Stimulated activated CD8-positive, alpha-beta memory T cell treated with anti-CD3 and anti-CD28 coated beads, Interleukin-12 subunit alpha, Interleukin-12 subunit beta, amount 100 ng/mL, for 1 hour (primary cell): Measurements from ENCODE around the gene SMYD3.
A peak's percentile ranks its signal among the peaks of the same experiment; 100 is the strongest.
"Not testable (repeated sequence)": the region's sequence is repeated elsewhere in the genome, so short reads cannot be mapped to it uniquely, and the experiment has no call there.

Source experiments
- DNase-seq: peaks from one replicate; pipeline ENCODE4 v3.0.0-alpha.2; 2020; ENCODE audit warnings: low read depth

The SMYD3 gene

DNA sequence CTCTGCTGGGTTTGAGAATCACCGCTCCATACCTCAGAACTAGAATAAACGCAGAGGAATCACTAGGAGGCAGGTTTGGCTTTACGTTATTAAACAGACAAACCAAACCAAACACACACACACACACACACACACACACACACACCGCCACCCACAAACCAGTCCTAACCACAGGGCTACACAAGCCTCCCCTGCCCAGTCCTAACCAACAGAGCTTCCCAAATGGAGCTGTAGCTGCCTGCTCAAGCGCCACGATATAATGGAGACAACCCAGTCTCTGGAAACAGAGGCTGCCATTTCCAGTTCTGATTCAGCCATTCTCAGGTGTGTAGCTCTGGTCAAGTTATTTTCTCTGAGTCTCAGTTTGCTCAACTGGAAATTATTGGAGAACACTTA lies 519.1 kb downstream of the SMYD3 start:
- no peak for DNase-seq

DNA sequence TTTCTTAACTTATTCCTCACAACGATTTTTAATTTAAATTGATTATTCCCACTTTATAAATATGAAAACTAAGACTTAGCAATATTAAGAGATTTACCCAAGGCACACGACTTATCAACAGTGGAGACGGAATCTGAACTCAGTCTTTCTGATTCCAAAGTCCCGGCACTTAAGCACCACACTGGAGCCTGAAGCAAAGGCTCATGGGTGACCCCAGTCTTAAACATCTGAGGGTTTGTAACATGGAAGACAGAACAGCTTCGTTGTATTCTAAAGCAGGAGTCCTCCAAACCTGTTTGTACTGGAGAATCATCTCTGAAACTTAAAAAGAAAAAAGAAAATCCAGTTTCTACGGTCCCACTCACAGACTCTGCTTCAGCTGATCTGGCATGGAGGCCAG lies 519.5 kb downstream of the SMYD3 start:
- no peak for DNase-seq

GRCh38 chr1:245987219-245987545 lies 519.9 kb downstream of the SMYD3 start:
- no peak for DNase-seq

- DNase-seq, result no peak
These were observed 520.5 kb downstream of the SMYD3 start for GRCh38 chr1:245986404-245987218.

- DNase-seq, result no peak
These were observed 522.5 kb downstream of the SMYD3 start for GRCh38 chr1:245984390-245985155.

GRCh38 chr1:245983294-245983967 lies 523.6 kb downstream of the SMYD3 start:
- no peak for DNase-seq

- DNase-seq, result no peak
These were observed 527.5 kb downstream of the SMYD3 start for GRCh38 chr1:245979589-245979988.

DNA sequence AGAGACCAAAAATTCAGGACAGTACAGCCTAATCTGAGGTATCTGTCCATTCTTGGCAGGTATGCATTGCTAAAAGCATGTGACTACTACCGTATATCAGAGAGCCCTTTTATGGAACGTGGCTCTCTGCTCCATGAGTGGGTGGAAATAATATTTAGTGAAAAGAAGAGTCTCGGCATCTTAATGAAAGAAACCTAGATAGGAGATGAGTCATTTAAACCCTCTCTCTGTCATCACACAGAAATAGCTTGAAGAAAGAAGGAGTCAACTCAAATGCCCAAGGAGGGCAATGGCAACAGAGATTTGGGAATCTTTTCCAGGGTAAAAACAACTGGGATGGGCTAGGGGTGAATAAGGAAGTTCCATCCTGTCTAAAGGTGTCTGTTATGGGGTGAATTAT lies 528.2 kb downstream of the SMYD3 start:
- DNase-seq, result no peak

- DNase-seq, result no peak
These were observed 534.6 kb downstream of the SMYD3 start for GRCh38 chr1:245972476-245972875.

- DNase-seq, result no peak
These were observed 535.4 kb downstream of the SMYD3 start for GRCh38 chr1:245971711-245972085.

GRCh38 chr1:245971076-245971710 lies 535.9 kb downstream of the SMYD3 start:
- not testable (repeated sequence) for DNase-seq

GRCh38 chr1:245969283-245969682 lies 537.8 kb downstream of the SMYD3 start:
- DNase-seq, result no peak

DNA sequence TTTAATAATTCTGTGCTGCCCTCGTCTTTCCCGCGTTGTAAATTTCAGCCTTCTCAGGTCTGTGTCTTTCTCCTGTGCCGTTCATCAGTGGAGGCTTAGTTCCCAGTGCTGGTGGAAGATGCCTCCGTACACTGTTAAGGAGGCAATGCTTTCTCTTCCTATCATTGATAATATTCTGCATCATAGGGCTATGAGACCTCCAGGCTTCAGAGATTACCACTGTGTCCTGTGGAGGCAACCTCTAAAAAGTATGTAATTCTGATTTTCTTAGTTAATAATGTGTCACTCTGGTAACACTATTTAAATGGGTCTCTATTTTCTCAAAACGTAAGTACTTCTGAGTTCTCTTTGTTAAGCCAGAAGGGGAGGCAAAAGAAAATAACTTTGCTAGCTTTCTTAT lies 538.3 kb downstream of the SMYD3 start:
- DNase-seq, result no peak

GRCh38 chr1:245965398-245965797 lies 541.7 kb downstream of the SMYD3 start:
- DNase-seq, result no peak

GRCh38 chr1:245963649-245964048 lies 543.4 kb downstream of the SMYD3 start:
- no peak for DNase-seq

- DNase-seq, result no peak
These were observed 544.6 kb downstream of the SMYD3 start for GRCh38 chr1:245962453-245962852.

- DNase-seq, result no peak
These were observed 545.9 kb downstream of the SMYD3 start for GRCh38 chr1:245961137-245961540.

GRCh38 chr1:245960171-245960570 lies 546.9 kb downstream of the SMYD3 start:
- no peak for DNase-seq

DNA sequence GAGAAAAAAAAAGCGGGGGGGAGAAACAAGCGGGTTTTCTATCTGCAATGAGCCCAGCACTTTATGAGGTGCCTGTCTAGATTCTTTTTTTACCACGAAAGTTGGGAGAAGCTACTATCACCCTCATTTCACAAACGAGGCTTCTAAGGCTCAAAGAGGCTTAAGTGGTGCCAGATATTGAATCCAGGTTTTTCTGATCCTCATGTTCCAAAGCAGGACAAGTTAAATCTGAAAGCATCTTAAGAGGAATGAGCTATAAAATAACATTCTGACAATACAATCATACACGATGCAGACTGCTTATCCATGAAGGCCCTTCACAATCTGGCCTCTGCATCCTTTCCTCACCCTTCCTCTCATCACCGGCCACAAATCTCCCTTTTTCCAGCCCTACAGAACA lies 549.1 kb downstream of the SMYD3 start:
- DNase-seq, result no peak

GRCh38 chr1:245957427-245957826 lies 549.7 kb downstream of the SMYD3 start:
- no peak for DNase-seq

DNA sequence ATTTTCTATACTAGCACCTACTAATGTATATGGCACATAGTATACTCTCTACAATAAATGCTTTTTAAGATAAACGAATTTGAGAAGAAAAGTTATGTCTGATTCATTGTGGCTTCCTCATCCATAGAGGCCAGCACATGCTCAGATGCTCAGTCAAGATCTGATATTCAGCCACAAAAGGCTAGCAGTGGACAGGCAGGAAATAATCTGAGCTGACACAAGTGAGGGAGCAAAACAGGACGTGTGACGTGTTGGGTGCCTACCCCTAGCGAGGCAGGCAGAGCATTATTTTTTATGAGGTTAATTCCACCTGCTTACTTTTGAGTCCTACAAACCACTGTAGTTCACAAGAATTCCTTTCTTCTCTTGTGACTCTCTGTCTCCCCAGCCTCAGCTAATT lies 550.9 kb downstream of the SMYD3 start:
- peak; percentile 16 for DNase-seq

DNA sequence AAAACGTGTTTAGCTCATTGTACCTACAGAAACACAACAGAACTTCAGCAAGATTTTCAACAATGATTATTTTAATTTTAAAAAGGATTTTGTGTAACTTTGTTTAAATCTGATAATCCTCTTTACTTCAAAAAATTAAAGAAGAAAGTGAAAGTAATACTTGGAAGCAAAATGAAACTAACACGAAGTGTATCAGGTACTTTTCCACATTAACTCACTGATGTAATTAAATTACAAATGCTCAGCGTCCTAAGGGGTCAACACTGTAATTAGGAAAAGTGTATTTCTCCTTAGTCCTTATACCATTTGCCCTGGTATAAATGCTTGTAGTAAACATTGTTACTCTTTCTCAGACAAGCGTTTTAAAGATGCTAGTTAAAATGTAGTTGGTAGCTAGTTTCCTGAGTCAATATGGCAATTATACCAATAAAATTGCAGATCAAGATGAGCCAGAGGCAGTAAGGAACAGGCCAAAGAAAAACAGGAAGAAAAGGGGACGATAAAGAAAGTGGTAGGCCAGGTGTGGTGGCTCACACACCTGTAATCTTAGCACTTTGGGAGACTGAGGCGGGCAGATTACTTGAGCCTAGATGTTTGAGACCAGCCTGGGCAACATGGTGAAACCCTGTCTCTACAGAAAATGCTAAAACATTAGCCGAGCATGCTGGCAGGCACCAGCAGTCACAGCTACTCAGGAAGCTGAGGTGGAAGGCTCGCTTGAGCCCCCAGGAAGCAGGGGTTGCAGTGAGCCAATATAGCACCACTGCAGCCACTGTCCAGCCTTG lies 553.0 kb downstream of the SMYD3 start:
- no peak for DNase-seq
